OCI-LY1 (cell line): ENCODE data around the gene CRADD.

ENCODE experiments used
- CTCF ChIP-seq: fragments of 200-600 bp; sonication (generic), shearing (Covaris generic); IDR thresholded peaks from 2 replicates; pipeline ENCODE4 v1.5.1; 2017; ENCODE audit warnings: mild to moderate bottlenecking, antibody characterized with exemption, low read length, moderate library complexity, mixed read lengths
- EZH2 ChIP-seq: fragments of 200-600 bp; sonication (generic), shearing (Covaris generic); IDR thresholded peaks from 2 replicates; pipeline ENCODE4 v1.8.0; 2017; ENCODE audit warnings: borderline replicate concordance, mixed run types, mild to moderate bottlenecking, antibody characterized with exemption, low read length, moderate library complexity, mixed read lengths

DNA sequence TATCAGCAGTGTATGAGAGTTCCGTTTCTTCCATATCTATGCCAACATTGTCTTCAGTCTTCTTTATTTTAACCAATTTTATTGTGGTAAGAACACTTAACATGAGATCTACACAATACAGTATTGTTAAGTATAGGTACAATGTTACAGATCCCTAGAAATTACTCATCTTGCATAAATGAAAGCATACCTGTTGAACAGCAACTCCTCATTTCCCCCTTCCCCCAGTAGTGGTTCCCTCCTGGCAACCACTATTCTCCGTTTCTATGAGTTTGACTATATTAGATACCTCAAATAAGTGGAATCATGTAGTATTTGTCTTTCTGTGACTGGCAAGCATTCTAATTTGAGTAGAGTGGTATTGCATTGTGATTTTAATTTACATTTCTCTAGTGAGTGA lies 150.5 kb downstream of the CRADD start:
- TF ChIP-seq CTCF = no peak
- no peak for TF ChIP-seq EZH2
